CD14-positive monocyte (primary cell): ENCODE measurements around the gene SLC7A10. TPM values are rescaled to one million over a fixed set of nuclear protein-coding genes. Genes with fewer than 3 reads are reported as not detected.

Source experiments
- DNase-seq, 3 donors: peaks; one replicate each; pipeline ENCODE4 v3.0.0-alpha.2; 2011 to 2022
- H2AFZ ChIP-seq: 2 replicates; pipeline ENCODE4 v1.6.0; 2012; ENCODE audit warnings: mild to moderate bottlenecking, low read depth, low read length, inconsistent platforms; ENCODE audit not compliant: insufficient read depth, poor library complexity, severe bottlenecking
- H3K27ac ChIP-seq, 2 donors: 1 replicate in 1 of 2; 2 replicates in 1 of 2; pipeline ENCODE4 v1.5.1; 2012 to 2013; ENCODE audit warnings: low read length in 2 of 2, control low read depth in 1 of 2, inconsistent platforms in 1 of 2, low read depth in 1 of 2, mild to moderate bottlenecking in 1 of 2
- H3K27me3 ChIP-seq, 2 donors: one replicate each; pipeline versions ENCODE4 v1.6.0 to v1.6.1; 2011 to 2013; ENCODE audit warnings: low read length in 2 of 2; ENCODE audit not compliant: control insufficient read depth in 2 of 2, insufficient read depth in 2 of 2
- H3K36me3 ChIP-seq, 2 donors: replicated peaks in 1 of 2; 1 replicate in 1 of 2; 2 replicates in 1 of 2; pipeline versions ENCODE4 v1.5.1 to v1.6.1; 2012 to 2013; ENCODE audit warnings: low read length in 2 of 2, control low read depth in 1 of 2, inconsistent platforms in 1 of 2, mild to moderate bottlenecking in 1 of 2; ENCODE audit not compliant: insufficient read depth in 2 of 2, control insufficient read depth in 1 of 2
- H3K4me1 ChIP-seq, 2 donors: 1 replicate in 1 of 2; 2 replicates in 1 of 2; pipeline versions ENCODE4 v1.5.1 to v1.6.1; 2012 to 2013; ENCODE audit warnings: low read length in 2 of 2, control low read depth in 1 of 2, inconsistent platforms in 1 of 2, mild to moderate bottlenecking in 1 of 2, moderate library complexity in 1 of 2; ENCODE audit not compliant: insufficient read depth in 2 of 2, control insufficient read depth in 1 of 2
- H3K4me2 ChIP-seq: replicated peaks from 2 replicates; pipeline ENCODE3; 2012; ENCODE audit warnings: low read length, moderate library complexity, mild to moderate bottlenecking; ENCODE audit not compliant: poor library complexity, severe bottlenecking; ENCODE audit errors: extremely low read depth
- H3K4me3 ChIP-seq, 3 experiments: fragments of 200-600 bp in 1 of 3; sonication (generic) in 1 of 3; replicated peaks in 1 of 3; 1 replicate in 2 of 3; 2 replicates in 1 of 3; pipeline ENCODE4 v1.5.1; 2011 to 2013; ENCODE audit warnings: low read length in 3 of 3, mild to moderate bottlenecking in 3 of 3, control low read depth in 2 of 3, low read depth in 2 of 3, inconsistent platforms in 1 of 3, moderate library complexity in 1 of 3
- H3K79me2 ChIP-seq: 2 replicates; pipeline ENCODE4 v1.6.0; 2012; ENCODE audit warnings: mild to moderate bottlenecking, control low read depth, inconsistent platforms, low read length, moderate library complexity; ENCODE audit not compliant: insufficient read depth
- H3K9ac ChIP-seq: 2 replicates; pipeline ENCODE4 v1.6.0; 2017; ENCODE audit warnings: low read length, mild to moderate bottlenecking; ENCODE audit not compliant: insufficient read depth, poor library complexity, severe bottlenecking
- H3K9me3 ChIP-seq, 2 donors: replicated peaks in 1 of 2; 1 replicate in 1 of 2; 2 replicates in 1 of 2; pipeline versions ENCODE4 v1.5.1 to v1.6.1; 2012 to 2013; ENCODE audit warnings: low read length in 2 of 2, control low read depth in 1 of 2; ENCODE audit not compliant: control insufficient read depth in 1 of 2, insufficient read depth in 1 of 2
- H4K20me1 ChIP-seq: 2 replicates; pipeline ENCODE4 v1.6.0; 2012; ENCODE audit warnings: mild to moderate bottlenecking, low read length, control low read depth, moderate library complexity; ENCODE audit not compliant: insufficient read depth
- H3K27ac Mint-ChIP-seq, 7 donors: one replicate each; pipeline ENCODE4 v1.8.0; 2020; ENCODE audit warnings: mild to moderate bottlenecking in 7 of 7, mixed read lengths in 7 of 7, moderate library complexity in 6 of 7, inconsistent platforms in 2 of 7
- H3K27me3 Mint-ChIP-seq, 3 donors: one replicate each; pipeline ENCODE4 v1.8.0; 2021 to 2022; ENCODE audit warnings: low read depth in 3 of 3, mild to moderate bottlenecking in 3 of 3, mixed read lengths in 3 of 3, moderate library complexity in 3 of 3, inconsistent platforms in 1 of 3
- H3K36me3 Mint-ChIP-seq, 2 donors: one replicate each; pipeline ENCODE4 v1.8.0; 2020; ENCODE audit warnings: mixed read lengths in 2 of 2, inconsistent platforms in 1 of 2, mild to moderate bottlenecking in 1 of 2
- H3K4me1 Mint-ChIP-seq: one replicate; pipeline ENCODE4 v1.8.0; 2020; ENCODE audit warnings: mild to moderate bottlenecking, mixed read lengths
- H3K4me3 Mint-ChIP-seq, 2 donors: one replicate each; pipeline ENCODE4 v1.8.0; 2020; ENCODE audit warnings: mild to moderate bottlenecking in 2 of 2, mixed read lengths in 2 of 2, moderate library complexity in 1 of 2
- H3K9me3 Mint-ChIP-seq, 7 donors: one replicate each; pipeline ENCODE4 v1.8.0; 2020 to 2022; ENCODE audit warnings: mixed read lengths in 7 of 7, mild to moderate bottlenecking in 6 of 7, moderate library complexity in 6 of 7, inconsistent platforms in 2 of 7
- WGBS: methylation state at CpG from one replicate; pipeline ENCODE4 v1.1.5; 2013; ENCODE audit warnings: missing lambda C conversion rate; ENCODE audit not compliant: insufficient coverage; 5-methylcytosine and 5-hydroxymethylcytosine counted together
- intact Hi-C, 2 donors: fragments of 100-400 bp; cut with micrococcal nuclease; formaldehyde crosslinking; loops; one replicate each; pipeline versions ENCODE4 v1.15.0 to v1.15.1; 2023
- polyA plus RNA-seq, 3 donors: library from polyadenylated mRNA; depleted of rRNA in 1 of 3; unstranded in 2 of 3; stranded (reverse) in 1 of 3; fragments of 300-500 nt in 2 of 3; fragments of >200 nt in 1 of 3; fragmentation: Illumina TruSeq in 2 of 3; gene quantifications; 1 replicate in 2 of 3; 2 replicates in 1 of 3; pipeline ENCODE4 v1.2.3, GENCODE V29; 2012 to 2021
- TF ChIP-seq, protein P1 (sequence below): fragments of 200-600 bp; IDR thresholded peaks from one replicate; pipeline ENCODE4 v1.8.0; 2022; ENCODE audit warnings: antibody characterized with exemption, mild to moderate bottlenecking

The SLC7A10 gene
- polyA plus RNA-seq, 3 donors: 0.52 TPM; not detected in 2

DNA sequence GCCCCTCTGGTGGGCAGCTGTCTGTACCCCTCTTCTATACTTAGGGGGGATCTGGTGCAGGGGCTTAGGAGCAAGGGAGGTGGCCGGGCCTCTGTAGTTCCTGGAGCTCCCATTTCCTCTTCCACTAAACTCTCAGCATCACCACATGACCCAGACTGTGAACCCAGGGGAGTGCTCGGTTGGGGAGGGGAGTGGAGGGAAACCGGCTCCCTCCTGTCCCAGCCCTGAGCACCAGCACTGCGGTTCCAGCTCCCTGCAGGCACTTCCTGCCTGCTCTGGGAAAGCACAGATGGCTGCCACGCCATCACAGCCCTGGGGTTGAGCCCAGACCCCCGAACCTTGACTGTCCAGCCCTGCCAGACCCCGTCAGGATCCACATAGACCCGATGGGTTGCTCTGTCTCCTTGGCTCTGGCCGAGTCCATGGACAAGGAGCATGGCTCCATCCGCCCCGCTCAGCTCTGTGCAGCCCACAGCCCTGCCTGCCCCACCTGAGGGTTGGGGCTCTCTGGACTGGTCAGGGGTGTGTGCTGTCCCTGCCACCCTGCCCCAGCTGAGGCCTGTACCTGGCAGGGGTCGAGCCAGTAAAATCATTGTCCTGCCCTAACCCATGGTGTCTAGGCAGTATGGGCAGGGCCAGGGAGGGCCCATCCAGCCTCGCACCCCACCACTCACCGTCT is 36.0 kb upstream of the SLC7A10 start:
- TF ChIP-seq, protein P1, sequence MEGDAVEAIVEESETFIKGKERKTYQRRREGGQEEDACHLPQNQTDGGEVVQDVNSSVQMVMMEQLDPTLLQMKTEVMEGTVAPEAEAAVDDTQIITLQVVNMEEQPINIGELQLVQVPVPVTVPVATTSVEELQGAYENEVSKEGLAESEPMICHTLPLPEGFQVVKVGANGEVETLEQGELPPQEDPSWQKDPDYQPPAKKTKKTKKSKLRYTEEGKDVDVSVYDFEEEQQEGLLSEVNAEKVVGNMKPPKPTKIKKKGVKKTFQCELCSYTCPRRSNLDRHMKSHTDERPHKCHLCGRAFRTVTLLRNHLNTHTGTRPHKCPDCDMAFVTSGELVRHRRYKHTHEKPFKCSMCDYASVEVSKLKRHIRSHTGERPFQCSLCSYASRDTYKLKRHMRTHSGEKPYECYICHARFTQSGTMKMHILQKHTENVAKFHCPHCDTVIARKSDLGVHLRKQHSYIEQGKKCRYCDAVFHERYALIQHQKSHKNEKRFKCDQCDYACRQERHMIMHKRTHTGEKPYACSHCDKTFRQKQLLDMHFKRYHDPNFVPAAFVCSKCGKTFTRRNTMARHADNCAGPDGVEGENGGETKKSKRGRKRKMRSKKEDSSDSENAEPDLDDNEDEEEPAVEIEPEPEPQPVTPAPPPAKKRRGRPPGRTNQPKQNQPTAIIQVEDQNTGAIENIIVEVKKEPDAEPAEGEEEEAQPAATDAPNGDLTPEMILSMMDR: no peak
- peak overlapping the region; percentile 66 for H2AFZ ChIP-seq
- intact Hi-C loops: loop anchor here (5.0 kb wide), 2 partner anchors 36 to 41 kb away; partner anchors contain the start of gene CEBPA (in 1 of the 2)
- peaks cover 0 to 4% of the 10 kb centered on the region in 2 donors for H3K9me3 ChIP-seq
- H3K27me3 ChIP-seq: no peaks in the 10 kb centered on the region
- Mint-ChIP-seq H3K36me3 (peaks cover 0 to 4% of the 10 kb centered on the region in 2 donors), H3K27ac (peak overlapping the region; percentile 87 to 96 (median 93)), H3K4me3 (peak overlapping the region; percentile 65 to 88), H3K9me3 (peaks cover 0 to 5% (median 2%) of the 10 kb centered on the region in 7 donors), H3K4me1 (peaks cover 69% of the 10 kb centered on the region), H3K27me3 (peaks cover 0 to 4% (median 0%) of the 10 kb centered on the region in 3 donors)
- peaks cover 2% of the 10 kb centered on the region for H3K79me2 ChIP-seq
- peak in 1 of 3 donors; percentile 31 for DNase-seq
- H3K4me2 ChIP-seq: peak overlapping the region; percentile 78
- no peaks in the 10 kb centered on the region for H4K20me1 ChIP-seq
- 23% methylated on average over 8 of the region's 14 CpGs for WGBS
- H3K36me3 ChIP-seq: no peaks in the 10 kb centered on the region
- peak overlapping the region in 2 of 3 experiments; percentile 15 to 67 for H3K4me3 ChIP-seq
- peaks cover 60 to 67% of the 10 kb centered on the region in 2 donors for H3K4me1 ChIP-seq
- H3K9ac ChIP-seq: peak overlapping the region; percentile 60
- peak overlapping the region; percentile 75 to 89 for H3K27ac ChIP-seq

DNA sequence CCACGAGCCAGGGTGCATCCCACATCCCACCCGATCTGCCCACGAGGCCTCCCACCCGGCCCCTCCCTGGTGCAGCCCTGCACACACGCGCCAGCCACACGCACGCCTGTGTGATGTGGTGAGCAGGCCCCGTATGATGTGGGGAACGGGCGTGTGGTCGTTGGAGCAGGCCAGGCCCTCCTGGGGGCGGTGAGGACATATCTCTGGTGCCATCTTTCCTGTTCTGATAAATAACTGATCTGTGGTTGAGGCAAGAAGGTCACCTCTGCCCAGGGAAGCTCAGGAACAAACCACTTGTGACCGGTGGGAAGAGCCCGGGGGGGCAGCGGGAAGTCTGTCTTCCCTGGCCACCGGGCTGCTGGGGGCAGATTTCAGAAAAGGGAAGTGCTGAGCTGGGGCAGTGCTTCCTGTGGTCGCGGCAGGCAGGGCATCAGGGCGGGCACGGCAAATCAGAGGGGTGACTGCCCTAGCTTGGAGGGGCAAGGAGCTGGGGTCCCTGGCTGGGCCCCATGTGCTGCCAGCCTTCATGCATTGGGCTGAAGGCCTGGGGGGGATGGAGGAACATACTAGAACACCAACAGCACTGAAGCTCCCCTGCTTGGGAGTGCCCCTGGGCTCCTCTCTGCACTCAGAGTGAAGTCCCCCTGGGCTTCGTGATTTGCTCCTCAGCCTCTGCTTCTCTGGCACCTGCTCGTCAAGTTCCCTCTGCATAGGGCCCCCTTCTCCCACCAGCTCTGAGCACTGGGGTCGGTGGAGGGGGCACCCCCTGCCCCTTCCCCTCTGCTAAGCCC is 35.2 kb upstream of the SLC7A10 start:
- no peaks in the 10 kb centered on the region for H4K20me1 ChIP-seq
- H3K27me3 Mint-ChIP-seq: peaks cover 0 to 4% (median 0%) of the 10 kb centered on the region in 3 donors
- H3K79me2 ChIP-seq: no peaks in the 10 kb centered on the region
- peaks cover 63% of the 10 kb centered on the region for H3K4me1 Mint-ChIP-seq
- H3K27ac Mint-ChIP-seq: peak overlapping the region; percentile 87 to 96 (median 94)
- H3K4me3 ChIP-seq: peak overlapping the region in 2 of 3 experiments; percentile 15 to 67
- TF ChIP-seq, protein P1: no peak
- peak overlapping the region; percentile 60 for H3K9ac ChIP-seq
- WGBS: under 1% methylated on average over 20 of the region's 24 CpGs
- H3K4me1 ChIP-seq: peaks cover 55 to 62% of the 10 kb centered on the region in 2 donors
- H3K27me3 ChIP-seq: no peaks in the 10 kb centered on the region
- peak overlapping the region; percentile 66 for H2AFZ ChIP-seq
- intact Hi-C loops: loop anchor here (5.0 kb wide), 2 partner anchors 36 to 41 kb away; partner anchors contain the start of gene CEBPA (in 1 of the 2)
- H3K36me3 Mint-ChIP-seq: peaks cover 0 to 4% of the 10 kb centered on the region in 2 donors
- peaks cover 0 to 4% of the 10 kb centered on the region in 2 donors for H3K9me3 ChIP-seq
- H3K27ac ChIP-seq: peak overlapping the region; percentile 75 to 89
- peaks cover 0 to 5% (median 2%) of the 10 kb centered on the region in 7 donors for H3K9me3 Mint-ChIP-seq
- peak overlapping the region; percentile 78 for H3K4me2 ChIP-seq
- no peaks in the 10 kb centered on the region for H3K36me3 ChIP-seq
- peak overlapping the region; percentile 65 to 88 for H3K4me3 Mint-ChIP-seq
- DNase-seq: peak; percentile 58 to 80 (median 78)
